H1 (cell line): Measurements from ENCODE around the gene DMC1. TPM values are rescaled to one million over a fixed set of nuclear protein-coding genes. Genes with fewer than 3 reads are reported as not detected.

Experiments used
- BRCA1 ChIP-seq: IDR thresholded peaks from 2 replicates; pipeline ENCODE4 v1.6.1; 2012; ENCODE audit warnings: low read depth, low read length, improper control_type of control experiment
- GTF2F1 ChIP-seq: IDR thresholded peaks from 2 replicates; pipeline ENCODE4 v1.6.1; 2012; ENCODE audit warnings: low read depth, low read length, improper control_type of control experiment, borderline replicate concordance
- POLR2A ChIP-seq, 2 experiments: IDR thresholded peaks; 1 replicate in 1 of 2; 2 replicates in 1 of 2; pipeline ENCODE4 v1.6.1; 2011; ENCODE audit warnings: low read depth in 2 of 2, low read length in 2 of 2, mild to moderate bottlenecking in 2 of 2; ENCODE audit errors: control extremely low read depth in 1 of 2
- RBBP5 ChIP-seq: IDR thresholded peaks from 2 replicates; pipeline ENCODE4 v1.7.1; 2012; ENCODE audit warnings: low read depth, mild to moderate bottlenecking, inconsistent platforms, low read length, moderate library complexity, borderline replicate concordance
- SRF ChIP-seq: IDR thresholded peaks from 2 replicates; pipeline ENCODE4 v1.6.1; 2011; ENCODE audit warnings: mild to moderate bottlenecking, low read depth, low read length, moderate library complexity
- polyA plus RNA-seq, 7 experiments: library from polyadenylated mRNA; depleted of rRNA in 3 of 7; stranded (reverse) in 5 of 7; unstranded in 2 of 7; fragments of >200 nt in 5 of 7; fragments of 200-250 nt in 2 of 7; gene quantifications; 1 replicate in 5 of 7; 2 replicates in 1 of 7; 4 replicates in 1 of 7; pipeline versions ENCODE4 v1.2.1 to v1.2.3, GENCODE V29; 2011 to 2013; ENCODE audit warnings: missing spikeins in 2 of 7, mixed read lengths in 2 of 7
- total RNA-seq: library from RNA; stranded (reverse); fragmentation: NEBNext Ultra II Directional; extraction: Animal tissue kit (Norgen Biotek cat#: 25700); gene quantifications from 2 replicates; pipeline ENCODE4 v1.2.1, GENCODE V29; 2021

The DMC1 gene
- total and polyA plus RNA-seq, 2 of the 8 experiments (the other 6 are each of a cell fraction or from before 2014, with no cell fraction given): 3.8 to 7.2 TPM

GRCh38 chr22:38489561-38490145 lies 80.3 kb downstream of the DMC1 start (continued):
- TF ChIP-seq RBBP5 (no peak), POLR2A (IDR thresholded peaks at IDR 0.05; ENCODE audit: control extremely low read depth in 1 of 2, low read depth in 2 of 2, low read length in 2 of 2) (peak; percentile 5 to 49; a peak in 2 of 3 replicates), SRF (no peak), GTF2F1 (no peak), BRCA1 (no peak)
